HT1080 (cell line): ENCODE results near the gene FYN. TPM values are rescaled to one million over a fixed set of nuclear protein-coding genes. Genes with fewer than 3 reads are reported as not detected.

Source experiments
- DNase-seq: peaks from one replicate; pipeline ENCODE4 v3.0.0-alpha.2; 2015; ENCODE audit warnings: low read depth
- total RNA-seq: library from RNA; depleted of rRNA; stranded (reverse); fragments of >200 nt; shearing (Covaris generic); gene quantifications from 2 replicates; pipeline ENCODE4 v1.2.3, GENCODE V29; 2014

Gene FYN
- total RNA-seq, 1 experiment from 2014 or later, result 50.2 TPM

DNA sequence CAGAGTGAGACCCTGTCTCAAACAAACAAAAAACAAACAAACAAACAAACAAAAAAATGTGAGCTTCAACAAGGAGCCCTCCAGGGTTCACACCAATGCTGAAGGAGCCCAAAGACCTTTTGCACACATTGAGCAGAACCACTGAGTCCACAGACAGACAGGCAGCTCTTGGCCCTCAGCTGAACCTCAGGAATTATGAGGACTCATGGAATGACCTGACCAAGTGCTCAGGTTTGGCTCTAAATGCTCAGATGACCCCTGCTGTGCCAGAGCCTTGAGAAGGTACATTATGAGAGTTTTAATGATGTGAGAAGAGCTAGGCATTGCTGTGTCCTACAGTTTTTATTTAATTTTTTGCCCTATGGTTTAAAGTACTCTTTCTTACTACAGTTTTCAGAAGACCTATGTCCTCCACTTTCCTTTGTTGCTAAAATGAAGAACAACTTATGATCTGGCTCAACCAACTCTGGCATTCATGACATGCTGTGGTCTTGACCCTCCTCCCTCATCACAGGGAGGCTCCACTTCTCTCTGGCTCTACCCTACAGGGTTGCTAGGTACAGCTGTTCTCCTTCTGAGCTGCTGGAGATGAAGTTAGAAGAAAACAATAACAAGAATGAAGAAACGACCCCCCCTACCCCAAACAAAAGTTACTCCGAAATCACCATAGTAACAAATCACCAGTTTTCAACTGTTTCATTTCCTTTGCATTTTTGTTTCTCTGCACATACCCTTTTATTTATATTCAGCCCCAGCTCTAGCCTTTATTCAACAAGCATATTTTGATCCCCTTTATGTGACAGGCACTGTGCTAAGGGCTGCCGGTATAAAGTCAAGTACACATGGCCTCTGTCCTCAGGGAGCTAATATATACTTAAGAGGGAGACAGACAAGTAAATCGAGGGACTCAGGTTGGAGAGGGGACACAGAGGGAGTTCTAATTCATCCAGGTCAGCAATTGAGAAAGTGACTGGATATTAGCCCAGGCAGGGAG lies 138.9 kb downstream of the FYN start:
- DNase-seq, result no peak

DNA sequence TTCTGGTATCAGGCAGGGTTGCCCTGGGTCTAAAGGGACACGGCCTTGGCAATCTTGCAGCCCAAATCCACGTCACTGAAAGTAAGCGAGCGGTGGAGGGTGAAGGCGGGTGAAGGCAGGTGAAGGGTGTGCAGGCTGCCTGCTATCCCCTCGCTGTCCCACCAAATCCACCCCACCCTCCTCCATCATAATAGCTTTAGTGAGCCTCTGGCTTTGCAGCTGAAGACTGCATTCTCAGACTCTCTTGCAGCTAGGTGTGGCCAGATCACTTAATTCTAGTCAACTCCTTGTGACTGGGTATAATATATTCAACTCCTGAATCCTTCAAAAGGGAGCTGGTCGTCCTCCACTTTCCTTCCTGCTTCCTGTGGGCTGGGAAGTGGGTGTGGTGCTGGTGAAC lies 140.9 kb downstream of the FYN start:
- DNase-seq, result no peak

DNA sequence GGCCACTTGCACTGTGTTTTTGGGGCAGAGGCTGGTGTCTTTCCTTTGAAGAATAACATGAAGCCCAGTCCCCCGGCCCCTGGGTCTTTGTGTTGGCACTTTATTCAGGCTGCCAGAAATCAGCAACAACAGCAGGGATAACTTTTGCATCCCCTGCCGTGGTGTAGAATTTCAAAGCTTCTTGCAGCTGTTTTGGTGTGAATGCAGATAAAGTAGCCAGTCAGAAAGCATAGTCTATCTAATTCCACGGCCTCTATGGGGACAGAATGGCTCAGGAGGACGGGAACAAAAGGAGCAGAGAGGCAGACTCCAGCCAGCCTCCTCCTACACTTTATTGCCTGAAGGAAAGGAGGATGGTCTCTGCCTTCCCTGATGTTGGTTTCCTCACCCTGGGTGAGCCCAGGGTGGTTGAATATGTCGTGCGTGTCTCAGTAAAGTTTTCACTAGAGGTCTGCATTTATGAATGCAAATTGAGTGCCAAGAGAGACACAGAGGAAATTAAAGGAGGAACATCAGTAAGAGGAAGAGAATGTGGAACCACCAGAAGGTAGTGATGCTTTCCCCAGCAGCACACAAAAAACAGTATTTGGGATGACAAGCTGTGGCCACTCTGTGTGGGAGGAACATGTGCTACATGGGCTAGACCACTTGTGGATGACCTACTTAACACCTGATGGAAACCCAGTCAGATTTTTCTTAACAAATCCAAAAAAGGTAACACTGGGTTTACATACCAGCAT lies 141.6 kb downstream of the FYN start:
- DNase-seq, result no peak

DNA sequence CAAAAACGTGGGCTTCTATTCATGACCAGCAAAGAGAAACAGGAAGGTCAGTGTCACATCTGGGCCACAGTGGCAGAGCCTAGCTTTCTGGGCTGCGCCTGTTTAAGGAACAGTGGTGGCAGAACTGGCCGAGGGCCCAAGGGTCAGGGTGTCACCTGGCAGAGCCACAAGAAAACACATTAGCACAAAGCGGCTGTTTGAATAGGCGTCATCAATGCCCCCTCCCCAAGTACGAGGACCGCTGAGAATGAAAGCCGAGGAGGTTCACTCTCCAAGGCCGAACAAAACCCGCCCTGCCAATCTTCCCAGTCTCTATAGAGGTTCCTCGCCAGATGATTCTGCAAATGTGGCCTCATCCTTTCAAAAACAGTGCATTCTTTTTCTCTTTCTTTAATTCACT lies 142.4 kb downstream of the FYN start:
- DNase-seq, result no peak

DNA sequence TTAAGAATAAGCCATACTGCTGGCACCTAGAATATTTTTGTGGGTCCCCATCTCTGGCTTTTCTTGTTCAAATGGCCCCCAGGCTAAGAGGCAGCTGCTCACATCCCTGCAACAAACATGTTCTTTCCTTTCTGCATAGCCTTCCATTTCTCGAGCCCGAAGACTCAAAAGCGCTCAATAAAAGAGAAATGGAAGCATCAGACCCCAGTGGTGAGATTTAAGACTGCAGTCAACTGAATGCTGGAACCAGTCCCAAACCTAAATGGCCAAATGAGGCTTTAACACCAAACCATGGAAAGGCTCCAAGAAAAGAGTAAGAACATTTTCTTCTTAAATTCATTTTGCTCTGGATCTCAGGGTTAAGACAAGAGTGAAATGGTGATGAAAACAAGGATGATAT lies 145.4 kb downstream of the FYN start:
- DNase-seq, result no peak

DNA sequence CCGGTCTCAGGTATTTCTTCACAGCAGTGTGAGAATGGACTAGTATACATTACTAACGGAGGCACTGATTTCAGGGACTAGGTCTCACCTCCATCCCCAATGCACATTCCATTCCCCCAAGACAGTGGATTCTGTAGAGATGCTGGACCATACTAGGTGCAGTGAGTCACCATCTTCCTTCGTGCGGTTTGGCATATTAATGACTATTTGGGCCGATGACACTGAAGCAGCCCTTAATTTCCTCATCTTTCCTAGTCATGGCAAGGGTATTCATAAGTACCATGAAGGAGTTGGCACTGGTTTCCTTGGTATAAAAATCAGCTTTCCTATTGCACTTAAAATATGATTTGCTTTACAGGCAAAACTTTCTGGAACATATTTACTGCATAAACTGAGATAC lies 146.2 kb downstream of the FYN start:
- DNase-seq, result peak; percentile 82

DNA sequence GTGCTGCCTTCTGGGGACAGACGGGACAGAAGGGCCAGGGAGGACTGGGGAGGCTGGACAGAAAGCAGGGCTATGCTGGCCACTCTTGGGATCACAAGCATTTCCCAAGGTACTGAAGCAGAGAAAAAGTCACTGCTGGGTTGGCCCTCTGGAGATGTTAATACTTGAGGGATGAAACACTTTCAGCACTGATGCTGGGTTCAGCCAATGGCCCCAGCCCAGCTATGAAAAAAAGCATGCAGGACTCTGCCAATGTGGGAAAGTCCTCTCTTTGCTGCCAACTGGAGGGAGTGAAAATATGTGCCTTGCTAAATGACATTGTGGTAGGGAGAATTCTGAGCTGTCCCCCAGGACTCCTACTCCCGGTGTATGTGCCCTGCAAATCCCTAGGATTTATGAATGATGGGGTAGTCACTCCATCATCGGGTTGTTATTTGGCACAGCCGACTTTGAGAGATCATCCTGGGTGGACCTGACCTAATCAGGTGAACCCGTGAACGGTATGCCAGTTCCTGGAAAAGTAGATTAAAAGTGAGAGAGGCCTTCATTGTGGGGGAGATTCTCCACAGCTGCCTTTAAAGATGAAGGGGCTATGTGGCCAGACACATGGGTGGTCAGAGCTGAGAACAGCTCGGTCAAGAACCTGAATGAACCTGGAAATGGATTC lies 147.7 kb downstream of the FYN start:
- DNase-seq, result no peak

DNA sequence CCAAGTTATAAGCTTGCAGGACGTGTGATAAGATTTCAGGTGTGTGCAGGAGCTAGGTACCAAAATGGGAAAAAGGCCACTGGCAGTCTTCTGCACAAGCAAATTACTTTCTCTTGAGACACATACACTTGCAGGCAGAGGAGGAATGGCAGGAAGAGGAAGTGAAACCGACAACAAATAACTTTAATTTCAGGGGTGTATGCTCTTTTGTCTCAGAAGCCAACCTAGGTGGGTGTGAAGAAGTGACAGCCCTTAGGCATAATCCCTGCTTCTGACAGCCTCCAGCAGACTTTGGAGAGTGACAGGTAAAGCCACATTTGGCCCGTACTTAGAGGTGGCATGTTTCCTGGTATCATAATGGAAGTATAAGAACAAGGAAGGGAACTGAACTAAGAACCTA lies 148.7 kb downstream of the FYN start:
- no peak for DNase-seq

DNA sequence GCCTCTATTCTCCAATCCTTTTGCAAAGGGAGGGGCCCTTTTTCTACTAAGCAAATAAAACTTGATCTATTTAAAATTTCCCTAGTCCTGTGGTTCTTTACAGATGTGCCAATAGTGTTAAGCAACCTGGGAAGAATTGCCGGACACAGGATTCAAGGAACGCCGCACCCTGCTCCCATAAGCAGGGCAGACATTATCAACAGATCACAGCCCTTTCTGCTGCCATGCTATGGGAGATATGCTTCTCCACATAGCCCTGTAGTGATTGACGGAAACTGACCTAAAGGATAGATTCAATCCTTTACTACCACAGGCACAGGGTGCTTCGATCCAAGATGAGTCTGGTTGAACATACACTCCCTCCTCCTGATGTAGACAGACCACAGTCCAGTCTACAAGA lies 149.2 kb downstream of the FYN start:
- no peak for DNase-seq

DNA sequence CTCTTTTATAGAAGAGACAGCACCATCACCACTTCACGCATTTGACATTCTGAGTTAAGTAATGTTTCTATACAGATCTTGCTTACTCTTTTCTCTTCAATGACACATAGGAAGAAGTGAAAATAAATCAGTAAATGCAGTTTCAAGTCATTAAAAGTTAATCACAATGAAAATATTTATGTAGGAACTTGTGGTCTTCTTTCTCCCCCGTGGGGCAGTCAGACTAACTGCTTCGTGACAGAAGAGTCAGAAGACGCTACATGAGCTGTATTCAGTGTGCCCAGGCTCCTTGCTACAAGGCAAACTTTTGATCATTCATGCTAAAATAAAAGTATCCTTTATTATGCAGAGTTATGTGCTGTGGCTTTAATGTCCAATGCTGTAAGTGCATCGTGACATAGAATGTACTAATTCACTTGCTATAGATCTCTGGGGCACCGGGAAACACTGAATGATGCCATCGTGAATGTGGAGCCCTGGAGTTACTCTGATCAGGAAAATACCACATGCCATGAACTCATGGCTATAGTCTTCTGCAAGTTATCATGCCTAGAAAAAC lies 149.8 kb downstream of the FYN start:
- no peak for DNase-seq

DNA sequence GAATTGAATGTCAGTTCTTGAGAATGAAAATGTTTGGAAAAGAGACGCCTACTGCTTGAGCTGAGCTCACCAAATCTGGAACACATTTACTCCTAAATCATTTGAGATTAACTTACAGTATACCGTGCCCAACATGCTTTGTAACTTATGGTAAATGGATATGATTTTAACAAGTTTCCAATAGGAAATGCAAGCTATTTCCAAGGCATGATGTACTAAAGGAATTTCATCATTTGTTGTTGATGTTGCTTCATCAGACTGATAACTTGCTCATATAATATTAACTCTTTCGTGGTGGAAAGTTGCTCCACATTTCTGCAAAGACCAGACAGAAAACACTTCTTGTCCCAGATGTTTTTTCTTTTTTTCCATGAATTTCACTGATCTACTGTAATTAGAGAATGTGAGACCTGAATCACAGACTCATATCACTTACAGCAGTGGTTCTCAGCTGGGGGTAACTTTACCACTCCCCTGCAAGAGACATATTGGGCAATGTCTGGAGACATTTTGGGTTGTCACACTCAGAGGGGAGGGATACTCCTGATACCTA lies 151.0 kb downstream of the FYN start:
- DNase-seq, result no peak

DNA sequence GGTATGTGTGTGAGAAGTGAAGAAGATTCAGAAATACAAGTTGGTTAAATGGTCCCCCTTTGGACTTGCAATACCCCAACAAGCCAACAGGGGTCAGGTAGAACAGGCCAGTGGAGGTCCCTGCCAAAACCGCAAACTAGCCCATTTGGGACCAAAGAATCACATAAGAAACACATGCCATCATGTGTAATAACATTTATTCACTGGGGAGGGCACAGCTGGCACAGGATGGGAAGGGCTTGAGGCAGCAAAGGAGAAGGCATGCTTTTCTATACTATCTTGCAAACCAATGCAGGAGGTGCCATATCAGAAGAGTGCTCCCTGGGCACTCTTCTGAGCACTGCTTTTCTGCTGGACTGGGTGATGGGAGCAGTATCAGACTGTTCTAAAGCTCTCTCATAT lies 151.5 kb downstream of the FYN start:
- DNase-seq, result peak; percentile 45

DNA sequence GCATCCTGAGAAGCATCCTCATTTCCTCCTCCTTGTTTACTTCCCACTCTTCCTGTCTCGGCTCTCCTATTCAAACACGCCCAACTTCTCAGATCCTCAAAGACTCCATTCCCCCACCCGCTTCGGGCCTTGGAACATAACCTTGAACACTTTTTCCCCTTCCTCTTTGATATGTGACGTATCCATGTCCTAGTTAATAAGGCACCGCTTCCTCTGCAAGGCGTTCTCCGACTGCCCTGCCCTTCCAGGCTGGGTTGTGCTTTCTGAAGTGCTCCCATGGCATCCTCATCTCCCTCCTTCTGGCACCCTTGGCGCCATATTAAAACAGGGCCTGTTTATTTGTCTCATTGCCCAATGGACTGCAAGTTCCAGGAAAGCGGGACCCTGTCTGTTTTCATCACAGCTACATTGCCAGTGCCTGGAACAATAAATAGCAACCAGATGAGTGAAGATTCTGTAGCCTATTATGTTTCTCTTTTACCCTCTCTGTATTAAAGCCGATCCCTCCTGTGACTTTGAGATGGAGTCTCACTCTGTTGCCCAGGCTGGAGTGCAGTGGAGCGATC lies 152.2 kb downstream of the FYN start:
- DNase-seq, result no peak

DNA sequence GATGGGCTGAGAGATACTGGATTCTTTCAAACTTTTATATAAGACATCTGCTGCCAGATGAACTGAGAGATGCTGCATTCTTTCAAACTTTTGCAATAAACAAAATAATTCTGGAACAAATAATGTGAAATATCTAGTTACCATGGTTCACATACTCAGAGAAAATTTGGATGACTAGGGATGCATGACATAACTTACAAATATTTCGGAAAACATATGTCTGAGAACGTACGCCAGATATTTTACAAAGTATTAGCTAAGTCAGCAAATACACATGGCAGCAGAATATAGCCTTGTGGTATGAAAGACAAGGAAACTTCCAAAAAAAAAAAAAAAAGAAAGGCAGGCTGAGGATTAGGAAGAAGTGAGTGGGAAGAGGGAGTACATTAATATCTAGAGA lies 154.3 kb downstream of the FYN start:
- DNase-seq, result no peak

DNA sequence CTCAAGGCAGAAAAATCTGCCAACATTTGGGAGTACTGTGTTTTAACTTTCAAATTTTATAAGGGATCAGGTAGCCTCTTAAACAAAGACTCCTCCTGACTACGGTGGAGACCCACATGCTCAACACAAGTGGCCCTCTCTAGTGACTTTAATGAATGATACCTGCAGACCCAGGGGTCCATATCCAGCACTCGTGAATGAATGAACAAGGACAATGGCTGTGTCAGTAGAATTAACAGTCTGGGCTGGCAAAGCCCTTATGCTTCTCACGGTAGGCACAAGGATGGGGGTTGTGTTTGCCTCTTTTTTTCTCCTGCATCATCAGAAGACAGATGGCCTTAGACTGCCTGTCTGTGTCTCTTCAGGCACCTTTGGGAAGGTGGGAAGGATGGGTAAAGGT lies 154.9 kb downstream of the FYN start:
- DNase-seq, result no peak

DNA sequence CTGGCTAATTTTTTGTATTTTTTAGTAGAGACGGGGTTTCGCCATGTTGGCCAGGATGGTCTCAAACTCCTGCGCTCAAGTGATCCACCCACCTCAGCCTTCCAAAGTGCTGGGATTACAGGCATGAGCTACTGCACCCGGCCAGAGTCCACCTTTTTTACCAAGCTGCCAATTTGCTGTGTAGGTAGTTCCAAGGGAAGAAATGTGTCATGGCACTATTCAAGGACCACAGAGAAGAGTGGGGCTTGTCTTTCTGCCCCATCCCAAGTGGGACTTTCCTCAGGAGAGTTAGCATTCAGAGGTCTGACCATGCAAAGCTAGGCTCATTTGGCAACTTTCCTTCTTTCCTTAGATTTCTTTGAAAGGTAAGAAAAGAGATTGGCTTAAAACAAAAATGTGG lies 155.6 kb downstream of the FYN start:
- no peak for DNase-seq

DNA sequence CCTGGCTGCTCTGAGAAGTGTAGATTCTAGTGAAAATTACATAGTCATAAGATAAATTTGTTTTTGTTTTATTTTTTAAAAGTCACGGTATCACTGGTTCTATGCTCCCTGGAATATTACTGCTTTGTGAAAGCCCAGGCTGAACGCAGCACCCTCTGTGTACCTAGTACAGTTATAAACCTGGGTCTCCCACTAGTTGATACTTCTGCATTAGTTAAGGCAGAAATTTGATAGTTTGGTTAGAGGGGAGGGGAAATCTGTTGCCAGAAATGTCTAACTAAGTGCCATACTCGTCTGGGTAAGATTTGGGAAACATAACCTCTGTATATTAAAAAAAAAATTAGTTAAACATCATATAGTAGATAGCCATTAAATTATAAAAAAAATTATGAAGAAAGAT lies 156.9 kb downstream of the FYN start:
- DNase-seq, result no peak

DNA sequence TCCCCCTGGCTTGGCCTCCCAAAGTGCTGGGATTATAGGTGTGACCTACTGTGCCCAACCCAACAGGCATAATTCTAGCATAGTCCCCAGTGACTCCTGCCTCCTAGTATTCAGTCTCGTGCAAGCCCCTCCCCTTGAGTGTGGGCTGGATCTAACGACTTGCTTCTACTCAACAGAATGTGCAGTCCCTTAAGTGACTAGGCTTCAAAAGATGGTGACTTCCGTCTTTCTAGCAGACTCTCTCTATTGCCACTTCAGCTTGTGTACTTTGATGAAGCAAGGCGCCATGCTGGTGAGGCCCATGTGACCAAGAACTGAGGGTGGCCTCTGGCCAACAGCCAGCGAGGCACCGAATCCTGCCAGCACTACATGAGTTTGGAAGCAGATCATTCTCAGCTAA lies 157.9 kb downstream of the FYN start:
- no peak for DNase-seq

DNA sequence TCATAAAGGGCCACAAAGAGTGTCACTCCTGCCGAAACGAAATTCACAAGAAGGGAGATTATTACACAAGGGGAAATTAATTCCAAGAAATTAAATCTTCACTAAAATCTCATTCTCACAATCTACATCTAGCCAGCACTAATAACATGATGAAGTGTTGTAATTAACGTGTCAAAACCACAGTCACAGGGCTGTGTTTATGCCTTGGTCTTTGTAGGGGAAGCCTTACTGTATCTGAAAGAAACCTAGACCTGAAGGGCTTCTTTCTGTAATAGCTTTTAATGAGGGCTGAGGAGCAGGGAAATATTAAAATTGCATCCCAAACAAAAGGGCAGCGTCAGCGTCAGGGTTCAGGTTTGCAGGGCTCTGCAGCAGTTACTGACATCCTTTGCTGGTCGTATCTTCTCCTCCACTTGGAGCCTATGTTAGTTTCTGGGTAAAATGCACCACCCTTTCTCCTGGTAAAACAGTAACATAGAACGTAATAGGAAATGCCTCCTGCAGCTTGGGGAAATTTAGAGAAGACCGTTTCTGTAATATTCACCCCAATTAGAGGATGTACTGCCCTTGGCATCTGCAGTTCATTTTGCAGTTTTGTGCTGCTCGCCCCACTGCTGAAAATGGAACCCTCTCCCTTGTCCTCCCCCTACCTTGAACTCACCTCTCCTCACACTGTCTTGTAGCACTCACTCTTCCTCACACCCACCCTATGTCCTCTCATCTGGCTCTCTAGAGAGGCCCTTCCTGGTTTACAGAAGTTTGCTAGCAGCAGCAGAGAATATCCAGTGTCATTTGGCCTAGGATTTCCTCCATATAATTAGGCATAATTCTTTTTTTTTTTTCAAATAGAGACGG lies 158.6 kb downstream of the FYN start:
- no peak for DNase-seq

DNA sequence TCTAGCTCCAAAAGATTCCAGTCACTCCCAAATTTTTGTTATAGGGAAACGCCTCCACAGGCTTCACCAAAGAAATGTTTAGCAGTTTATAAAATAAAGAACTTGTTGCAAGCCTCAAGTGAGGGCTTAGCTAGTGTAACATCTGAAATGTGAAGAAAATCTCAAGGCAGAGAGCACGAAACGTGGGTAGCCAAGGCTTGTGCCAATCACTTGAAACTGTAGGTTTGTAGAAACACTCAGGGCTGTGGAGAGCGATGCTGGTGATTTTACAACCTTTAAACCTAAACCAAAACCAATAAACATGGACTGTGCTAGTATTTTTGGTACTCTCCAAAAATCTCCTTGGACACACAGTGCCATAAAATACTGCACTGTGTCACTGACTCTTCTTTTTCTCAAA lies 159.4 kb downstream of the FYN start:
- no peak for DNase-seq
